ENCODE results near the gene SLC40A1. TPM values are rescaled to one million over a fixed set of nuclear protein-coding genes. Genes with fewer than 3 reads are reported as not detected.

The SLC40A1 gene
- total and polyA plus RNA-seq, 7 donors, result 34.9 to 280 (median 52.1) TPM

- 15 to 69% methylated on average over 1 of the region's 1 CpG for WGBS, 2 donors
- TF ChIP-seq POLR2A (IDR thresholded peaks at IDR 0.05) (no peak), POLR2AphosphoS5 (IDR thresholded peaks at IDR 0.05) (no peak), CTCF (IDR thresholded peaks at IDR 0.05) (no peak), EP300 (IDR thresholded peaks at IDR 0.05) (no peak)
- Histone ChIP-seq H3K4me3 (no peak overlapping the region), H3K27ac (no peak overlapping the region), H3K36me3 (peaks cover 0 to 39% (median 9%) of the 10 kb centered on the region in 4 donors), H3K27me3 (no peaks in the 10 kb centered on the region), H3K9me3 (no peaks in the 10 kb centered on the region), H3K4me1 (peaks cover 0 to 17% (median 4%) of the 10 kb centered on the region in 4 donors)
- DNase-seq, result peak; percentile 73
- intact Hi-C loops (cut with DNase I), result no loop called here
Measured at GRCh38 chr2:189576396-189576795, 4.2 kb downstream of the SLC40A1 start.

DNA sequence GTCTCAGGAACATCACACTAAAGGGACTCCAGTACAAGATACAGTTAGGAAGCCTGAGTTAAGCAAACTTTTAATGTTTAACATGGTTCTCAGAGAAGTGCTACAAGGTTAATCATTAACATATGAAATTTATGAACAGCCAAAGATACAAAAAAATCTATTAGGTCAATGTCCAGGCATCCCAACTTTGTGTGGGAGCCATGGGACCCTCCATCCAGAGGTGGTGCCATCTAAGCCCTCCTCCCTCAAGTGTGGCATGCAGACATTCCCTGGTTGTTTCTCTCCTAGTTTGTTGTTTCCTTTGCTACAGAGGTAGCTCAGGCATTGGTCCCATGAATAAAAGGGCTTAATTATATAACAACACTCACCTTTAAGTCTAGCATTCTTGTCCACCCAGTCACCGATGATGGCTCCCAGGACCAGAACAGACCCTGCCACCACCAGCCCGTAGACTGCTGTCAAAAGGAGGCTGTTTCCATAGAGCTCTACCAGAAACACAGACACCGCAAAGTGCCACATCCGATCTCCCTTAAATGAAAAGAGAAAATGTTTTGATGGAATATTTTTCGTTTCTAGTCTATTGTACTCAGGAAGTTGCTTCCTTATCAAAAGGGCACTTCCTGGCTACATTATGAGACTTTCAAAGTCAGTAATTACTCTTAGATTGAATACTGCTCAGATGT lies 5.7 kb downstream of the SLC40A1 start:
- TF ChIP-seq CTCF (IDR thresholded peaks at IDR 0.05) (no peak), POLR2A (IDR thresholded peaks at IDR 0.05) (no peak), EP300 (IDR thresholded peaks at IDR 0.05) (no peak), POLR2AphosphoS5 (IDR thresholded peaks at IDR 0.05) (no peak)
- Histone ChIP-seq H3K36me3 (peaks cover 0 to 51% (median 9%) of the 10 kb centered on the region in 4 donors), H3K27me3 (no peaks in the 10 kb centered on the region), H3K4me1 (peaks cover 0 to 14% (median 2%) of the 10 kb centered on the region in 4 donors), H3K9me3 (no peaks in the 10 kb centered on the region), H3K27ac (peak overlapping the region in 2 of 4 donors; percentile 16 to 18), H3K4me3 (no peak overlapping the region)
- DNase-seq, result no peak
- intact Hi-C loops (cut with DNase I), result no loop called here
- 47 to 62% methylated on average over 5 of the region's 5 CpGs for WGBS, 2 donors

GRCh38 chr2:189570570-189571031 lies 10.0 kb downstream of the SLC40A1 start:
- TF ChIP-seq POLR2A (IDR thresholded peaks at IDR 0.05), result no peak
- no peak for TF ChIP-seq POLR2AphosphoS5 (IDR thresholded peaks at IDR 0.05)
- no peak for TF ChIP-seq EP300 (IDR thresholded peaks at IDR 0.05)
- no peak for TF ChIP-seq CTCF (IDR thresholded peaks at IDR 0.05)

GRCh38 chr2:189569295-189569910 lies 11.2 kb downstream of the SLC40A1 start:
- no peaks in the 10 kb centered on the region for H3K9me3 ChIP-seq
- no peak for DNase-seq
- H3K27ac ChIP-seq, result peak overlapping the region in 3 of 4 donors; percentile 37 to 63 (median 58)
- TF ChIP-seq CTCF (IDR thresholded peaks at IDR 0.05) (no peak), EP300 (IDR thresholded peaks at IDR 0.05) (no peak), POLR2A (IDR thresholded peaks at IDR 0.05) (no peak), POLR2AphosphoS5 (IDR thresholded peaks at IDR 0.05) (no peak)
- 17 to 18% methylated on average over 1 of the region's 1 CpG for WGBS, 2 donors
- H3K4me3 ChIP-seq, result no peak overlapping the region
- H3K36me3 ChIP-seq, result peaks cover 0 to 69% (median 13%) of the 10 kb centered on the region in 4 donors
- peaks cover 0 to 10% (median 4%) of the 10 kb centered on the region in 4 donors for H3K4me1 ChIP-seq
- H3K27me3 ChIP-seq, result no peaks in the 10 kb centered on the region
- intact Hi-C loops (cut with DNase I), result no loop called here

More at GRCh38 chr2:189570570-189571031, 10.0 kb downstream of the SLC40A1 start:
- Histone ChIP-seq H3K4me3 (no peak overlapping the region), H3K27me3 (no peaks in the 10 kb centered on the region), H3K36me3 (peaks cover 0 to 66% (median 13%) of the 10 kb centered on the region in 4 donors), H3K9me3 (no peaks in the 10 kb centered on the region), H3K27ac (no peak overlapping the region), H3K4me1 (peaks cover 0 to 10% (median 4%) of the 10 kb centered on the region in 4 donors)
- intact Hi-C loops (cut with DNase I), result no loop called here
- WGBS, 2 donors, result 92 to 93% methylated on average over 1 of the region's 1 CpG
- DNase-seq, result no peak

All from sigmoid colon (tissue), 7 donors.